Right renal cortex interstitium (tissue), 3 donors: ENCODE results near the gene CMYA5. TPM values are rescaled to one million over a fixed set of nuclear protein-coding genes. Genes with fewer than 3 reads are reported as not detected.
"Not testable (repeated sequence)": the region's sequence is repeated elsewhere in the genome, so short reads cannot be mapped to it uniquely, and the experiment has no call there.

Experiments
- DNase-seq, 3 donors: peaks; one replicate each; pipeline ENCODE4 v3.0.0-alpha.2; 2013; ENCODE audit warnings: low read depth in 3 of 3, low spot score in 2 of 3
- polyA plus RNA-seq, 3 donors: library from polyadenylated mRNA; unstranded; fragments of 120-200 nt; gene quantifications; one replicate each; pipeline ENCODE4 v1.2.1, GENCODE V29; 2013; ENCODE audit not compliant: insufficient read length in 3 of 3

Gene CMYA5
- polyA plus RNA-seq, 3 donors: 14.0 to 18.8 (median 17.0) TPM

DNA sequence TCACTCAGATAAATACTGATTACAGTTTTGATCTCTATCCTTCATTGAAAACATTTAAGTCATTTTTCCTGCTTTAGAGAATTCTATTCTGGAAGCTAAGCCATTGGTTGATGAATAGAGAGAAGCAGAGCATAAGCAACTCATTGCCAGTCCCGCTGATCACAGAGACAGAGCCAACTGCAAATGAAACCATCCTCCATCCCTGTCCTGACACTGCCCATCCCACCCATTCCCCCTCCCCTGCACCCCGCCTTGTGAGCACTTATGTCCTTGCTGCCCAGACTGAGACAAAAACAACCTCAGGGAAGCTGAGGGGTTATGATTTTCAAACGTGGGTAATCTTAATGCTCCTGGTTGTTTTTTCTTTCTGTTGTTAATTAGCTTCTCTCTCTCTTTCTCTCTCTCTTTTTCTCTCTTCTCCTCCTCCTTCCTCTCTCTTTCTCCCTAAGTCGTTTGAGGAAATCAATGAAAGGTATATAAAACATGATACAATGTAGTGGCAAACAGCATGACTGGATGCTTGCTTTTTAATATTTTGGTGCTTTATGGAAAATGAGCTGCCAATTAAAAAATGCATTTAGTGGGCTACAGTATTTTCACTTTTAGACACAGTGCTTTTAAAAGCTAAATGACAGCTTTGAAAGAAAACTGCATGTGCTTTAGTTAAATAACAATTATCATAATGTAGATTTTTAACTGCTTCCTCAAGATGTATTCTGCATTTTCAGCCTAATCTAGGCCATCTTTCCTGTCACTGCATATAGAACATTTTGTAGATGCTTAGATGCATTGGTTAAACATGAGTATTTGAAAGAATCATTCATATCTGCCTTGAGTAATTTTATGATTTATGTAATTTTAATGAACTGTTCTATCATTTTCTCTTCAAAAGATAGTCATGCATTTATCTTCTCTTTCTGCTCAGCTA is 57.3 kb downstream of the CMYA5 start:
- DNase-seq: no peak

DNA sequence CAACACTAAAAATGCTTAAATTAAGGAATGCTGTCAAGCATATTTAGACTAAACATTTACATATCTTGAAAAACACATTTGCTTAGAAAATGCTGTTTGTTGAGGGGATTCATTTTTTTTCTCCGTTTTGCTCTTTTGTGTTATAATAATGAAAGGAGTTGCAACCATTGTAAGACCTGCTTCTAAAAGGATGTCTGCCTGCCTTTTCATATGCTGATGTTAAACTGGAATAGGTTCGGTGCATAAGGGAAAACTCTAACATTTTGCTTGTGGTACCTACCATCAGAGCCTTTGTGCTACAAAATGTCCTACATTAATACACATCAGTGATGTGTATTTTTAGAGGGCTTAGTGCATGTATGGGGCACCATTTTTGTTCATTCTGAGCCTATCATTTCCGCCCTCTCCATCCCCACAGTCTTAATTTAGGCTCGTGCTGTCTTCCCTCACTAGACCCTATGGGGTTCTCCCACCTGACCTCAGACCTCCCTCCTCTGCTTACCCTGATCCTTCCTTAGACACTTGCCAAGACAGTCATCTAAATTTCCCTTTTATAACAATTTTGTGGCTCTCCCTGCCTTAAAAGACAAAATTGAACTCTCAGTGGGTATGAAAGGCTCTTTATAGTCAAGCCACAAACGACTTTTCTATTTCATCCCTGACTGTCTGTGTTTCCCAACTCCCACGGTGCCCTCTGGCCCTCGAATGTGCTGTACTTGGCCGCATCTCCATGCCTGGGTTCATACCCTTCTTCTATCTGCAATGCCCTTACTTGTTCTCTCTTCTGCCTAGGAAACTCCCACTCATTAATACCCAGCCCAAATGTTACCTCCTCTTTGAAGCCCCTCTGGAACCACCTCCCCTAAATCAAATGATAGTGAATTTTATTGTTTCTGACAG is 61.2 kb downstream of the CMYA5 start:
- no peak for DNase-seq

DNA sequence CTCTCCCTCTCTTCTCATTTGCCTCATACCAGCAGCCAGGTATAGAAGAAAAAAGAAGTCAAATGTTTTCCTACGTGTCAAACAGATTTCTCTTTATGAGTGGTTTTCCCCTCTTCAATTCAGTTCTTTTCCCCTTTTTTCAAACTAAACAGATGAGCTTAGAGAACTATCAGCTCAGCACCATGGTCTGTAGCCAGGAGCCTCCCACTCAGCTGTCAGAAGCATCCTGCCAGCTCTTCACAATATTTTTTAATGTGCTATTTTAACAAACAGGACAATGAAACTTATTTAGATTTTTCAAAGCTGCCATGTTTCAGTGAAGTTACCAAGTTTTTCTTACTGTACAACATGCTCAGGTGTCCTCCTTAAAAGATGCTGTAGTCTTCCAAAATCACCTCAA is 63.5 kb downstream of the CMYA5 start:
- DNase-seq: no peak

DNA sequence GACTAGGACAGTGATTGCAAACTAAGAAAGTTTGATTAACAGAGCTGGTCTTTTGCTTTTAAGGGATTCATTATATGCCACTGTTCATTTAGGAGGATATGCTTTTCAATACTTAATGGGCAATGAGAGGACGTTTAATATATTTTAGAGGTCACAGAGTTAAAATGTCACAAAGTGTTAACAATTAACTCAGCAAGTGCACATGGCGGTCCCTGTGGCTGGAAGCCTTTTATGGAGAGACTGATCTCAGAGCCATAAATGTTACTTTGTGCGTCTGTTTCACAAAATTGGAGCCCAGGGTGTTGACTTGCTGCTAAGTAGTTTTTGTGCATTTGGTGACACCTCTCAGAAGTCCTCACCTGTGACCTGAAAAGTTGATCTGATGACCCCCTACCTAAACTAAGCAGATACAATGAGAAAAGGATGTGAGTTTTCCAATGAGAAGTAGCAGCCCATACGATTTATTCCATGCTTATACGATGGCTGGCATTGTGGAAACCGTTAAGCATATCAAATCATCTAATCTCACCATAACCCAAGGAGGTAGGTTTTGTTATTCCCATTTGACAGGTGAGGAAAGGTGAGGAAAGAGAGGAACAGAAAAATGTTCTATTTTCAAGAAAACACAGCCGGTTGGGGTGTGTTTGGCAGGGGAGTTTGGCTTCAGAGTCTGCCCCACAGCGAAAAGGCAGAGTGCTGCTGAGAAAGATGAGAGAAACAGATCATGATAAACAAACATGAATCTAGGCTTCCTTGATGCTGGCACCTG is 64.4 kb downstream of the CMYA5 start:
- no peak for DNase-seq

DNA sequence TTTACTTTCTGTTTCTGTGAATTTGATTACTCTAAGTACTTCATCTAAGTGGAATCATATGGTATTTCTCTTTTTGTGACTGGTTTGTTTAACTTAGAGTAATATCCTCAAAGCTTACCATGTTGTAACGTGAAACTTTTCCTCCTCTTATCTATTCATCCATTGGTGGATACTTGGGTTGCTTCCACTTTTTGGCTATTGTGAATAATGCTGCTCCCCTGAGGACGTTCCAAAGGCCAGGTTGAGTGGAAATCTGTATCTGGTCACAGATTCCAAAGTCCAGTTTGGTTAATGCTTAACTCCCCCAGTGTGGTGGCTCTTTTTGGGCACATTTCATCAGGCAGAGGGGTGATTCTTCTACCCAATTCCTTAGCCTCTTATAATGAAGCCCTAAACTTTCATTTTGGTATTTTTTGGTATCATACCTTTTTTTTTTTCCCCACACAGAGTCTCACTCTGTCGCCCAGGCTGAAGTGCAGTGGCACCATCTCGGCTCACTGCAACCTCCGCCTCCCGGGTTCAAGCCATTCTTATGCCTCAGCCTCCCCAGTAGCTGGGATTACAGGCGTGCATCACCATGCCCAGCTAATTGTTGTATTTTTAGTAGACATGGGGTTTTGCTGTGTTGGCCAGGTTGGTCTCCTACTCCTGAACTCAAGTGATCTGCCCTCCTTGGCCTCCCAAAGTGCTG is 65.4 kb downstream of the CMYA5 start:
- no peak for DNase-seq

DNA sequence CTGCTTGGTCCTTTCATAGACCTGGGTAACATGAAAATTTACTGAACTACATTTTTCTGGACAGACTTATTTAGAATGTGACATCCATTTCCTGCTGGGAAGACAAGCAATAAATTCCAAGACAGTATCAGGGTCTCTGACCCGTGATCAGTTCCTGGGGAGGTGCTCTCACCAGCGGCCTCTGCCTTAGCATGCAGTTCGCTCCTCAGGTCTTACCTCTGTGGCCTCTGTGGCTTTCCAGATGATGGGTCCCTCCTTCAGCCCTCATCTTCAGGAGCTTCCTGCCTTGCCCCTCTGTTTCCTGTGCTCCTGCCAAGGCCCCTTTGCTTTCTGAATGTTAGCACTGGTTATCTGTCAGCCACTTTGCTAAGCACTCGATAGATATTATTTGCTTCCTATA is 66.4 kb downstream of the CMYA5 start:
- DNase-seq: no peak

DNA sequence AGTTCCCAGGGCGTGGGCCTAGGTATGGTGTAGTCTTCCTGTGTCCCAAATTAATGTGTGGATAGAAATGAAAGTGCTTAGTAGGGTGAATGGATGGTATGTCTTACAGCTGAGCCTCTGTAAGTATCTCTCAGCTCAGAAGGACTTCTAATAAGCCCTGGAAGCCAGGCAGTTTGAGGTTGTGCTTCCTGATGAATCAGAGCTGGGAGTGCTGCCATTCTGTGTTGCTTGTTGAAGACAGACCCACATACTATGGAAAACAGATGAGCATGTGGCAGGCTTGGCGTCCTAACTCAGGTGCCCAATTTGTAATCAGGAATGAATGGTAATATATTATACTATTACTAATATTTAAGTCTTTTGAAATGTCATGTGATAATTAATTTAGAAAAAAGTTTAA is 69.8 kb downstream of the CMYA5 start:
- no peak for DNase-seq

DNA sequence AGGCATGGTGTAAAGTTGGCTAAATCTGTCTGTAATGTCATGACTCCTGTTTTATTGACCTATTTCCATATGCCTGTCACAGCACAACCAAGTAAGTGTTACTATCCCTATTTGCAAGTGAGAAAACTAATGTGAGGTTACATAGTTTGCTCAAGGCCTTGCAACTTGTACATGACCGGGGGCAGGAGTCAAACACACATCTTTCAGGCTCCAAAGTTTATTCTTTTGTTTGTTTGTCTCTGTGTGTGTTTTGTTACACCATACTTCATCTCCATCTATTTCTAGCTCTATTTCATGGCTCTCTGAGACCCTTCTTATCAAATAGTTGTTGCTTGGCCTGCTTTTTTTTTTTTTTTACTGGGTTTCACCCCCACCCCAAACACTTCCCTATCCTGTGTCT is 70.2 kb downstream of the CMYA5 start:
- no peak for DNase-seq

DNA sequence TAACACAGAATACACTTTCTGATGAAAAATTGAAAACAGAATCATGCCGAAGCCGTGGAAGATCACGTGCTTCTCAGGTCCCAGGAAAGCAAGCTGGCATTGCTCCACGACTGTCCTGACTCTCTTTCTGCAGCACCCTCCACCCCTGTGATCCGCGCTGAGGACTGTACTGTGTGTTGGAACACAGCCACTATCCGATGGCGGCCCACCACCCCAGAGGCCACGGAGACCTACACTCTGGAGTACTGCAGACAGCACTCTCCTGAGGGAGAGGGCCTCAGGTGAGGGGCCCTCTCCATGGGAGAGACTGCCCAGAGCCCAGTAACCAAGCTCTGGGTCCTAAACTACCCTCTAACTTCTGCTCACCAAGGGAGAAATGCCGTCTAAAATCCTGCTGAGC is 73.3 kb downstream of the CMYA5 start:
- no peak for DNase-seq

DNA sequence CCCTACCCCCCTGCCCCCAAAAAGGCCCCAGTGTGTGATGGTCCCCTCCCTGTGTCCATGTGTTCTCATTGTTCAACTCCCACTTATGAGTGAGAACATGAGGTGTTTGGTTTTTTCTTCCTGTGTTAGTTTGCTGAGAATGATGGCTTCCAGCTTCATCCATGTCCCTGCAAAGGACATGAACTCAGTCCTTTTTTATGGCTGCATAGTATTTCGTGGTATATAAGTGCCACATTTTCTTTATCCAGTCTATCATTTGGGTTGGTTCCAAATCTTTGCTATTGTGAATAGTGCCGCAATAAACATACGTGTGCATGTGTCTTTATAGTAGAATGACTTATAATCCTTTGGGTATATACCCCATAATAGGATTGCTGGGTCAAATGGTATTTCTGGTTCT is 74.5 kb downstream of the CMYA5 start:
- DNase-seq: not testable (repeated sequence)

DNA sequence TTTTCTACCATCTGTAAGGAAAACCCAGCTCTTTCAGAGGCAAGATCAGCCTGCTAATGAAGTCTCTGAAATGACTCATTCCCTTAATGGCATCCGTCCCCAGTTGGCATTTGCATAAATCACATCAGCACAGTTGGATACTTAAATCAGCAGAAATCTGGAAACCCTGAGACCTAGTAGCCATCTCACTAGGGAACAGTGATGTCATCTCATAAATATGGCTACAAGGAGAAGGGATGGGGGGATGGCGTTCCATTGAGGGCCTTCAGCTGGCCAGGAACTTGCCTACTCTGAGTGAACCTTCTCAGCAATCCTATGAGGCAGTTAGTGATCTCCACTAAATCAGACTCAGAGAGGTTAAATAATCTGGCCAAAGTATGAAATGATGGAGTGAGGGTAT is 81.8 kb downstream of the CMYA5 start:
- DNase-seq: no peak

DNA sequence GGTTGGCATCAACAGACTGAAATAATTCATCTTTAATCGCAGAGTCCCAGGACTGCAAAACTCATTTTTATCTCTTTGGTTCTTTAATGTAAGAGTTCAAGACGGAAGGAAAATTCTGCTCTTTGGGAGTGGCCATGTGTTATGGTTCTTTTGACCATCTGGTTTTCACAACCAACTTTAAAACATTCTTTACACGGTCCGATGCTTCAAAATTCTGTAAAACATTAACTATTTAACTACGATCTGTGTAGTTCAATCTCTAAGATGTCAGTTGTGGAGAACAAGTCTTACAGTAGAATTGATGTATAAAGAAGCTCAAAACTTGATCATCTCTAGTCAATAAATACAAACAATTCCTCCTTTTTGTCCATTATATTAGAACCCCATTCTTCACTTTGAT is 83.0 kb downstream of the CMYA5 start:
- DNase-seq: no peak

DNA sequence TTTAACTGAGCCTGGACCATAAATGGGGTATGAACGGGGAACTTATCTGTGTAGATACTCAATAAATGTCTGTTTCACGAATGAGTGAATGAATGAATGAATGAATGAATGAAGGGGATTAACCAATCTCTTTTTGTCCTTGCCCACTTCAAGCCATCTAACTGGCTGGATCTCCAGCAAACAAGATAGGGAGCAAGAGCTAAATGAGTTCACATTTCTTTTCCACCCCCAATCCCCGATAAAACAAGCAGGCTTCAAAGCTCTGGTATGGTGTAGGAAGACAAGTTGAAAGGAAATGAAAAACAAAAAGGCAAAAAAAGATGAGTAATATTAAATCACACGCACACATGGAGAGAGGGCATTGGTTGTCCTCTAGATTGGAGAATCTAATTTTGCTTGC is 84.0 kb downstream of the CMYA5 start:
- DNase-seq: no peak

DNA sequence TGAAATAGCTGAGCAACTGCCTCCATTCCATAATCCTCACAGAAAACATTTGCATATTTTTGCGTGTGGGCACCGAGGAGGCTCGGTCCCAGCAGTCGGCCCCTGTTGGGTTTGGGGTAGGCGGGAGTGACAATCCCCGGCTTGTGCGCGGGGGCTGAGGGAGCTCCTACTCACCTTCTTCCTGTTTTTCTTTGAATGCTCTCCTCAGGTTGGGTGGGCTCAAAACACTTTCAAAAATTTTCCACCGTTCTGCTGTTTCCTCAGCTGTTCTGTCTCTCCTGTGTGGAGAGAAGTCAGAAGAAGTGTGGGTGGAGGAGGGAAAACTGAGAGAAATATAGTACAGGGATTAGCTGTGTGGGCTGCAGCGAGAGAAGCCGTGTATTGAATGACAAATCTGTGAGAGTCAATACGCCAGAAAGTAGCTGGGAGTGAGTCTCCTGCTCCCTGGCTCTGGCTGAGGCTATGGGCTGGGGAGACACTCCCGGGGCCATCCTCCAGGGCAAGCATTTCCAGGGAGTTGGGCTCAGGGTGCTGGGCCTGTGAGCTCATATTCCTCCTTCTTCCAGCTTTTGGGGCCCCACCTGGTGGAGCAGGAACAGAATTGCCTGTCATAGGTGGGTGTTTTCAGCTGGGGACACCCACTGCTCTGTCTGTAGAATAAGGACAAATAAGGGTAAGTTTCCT is 84.7 kb downstream of the CMYA5 start:
- no peak for DNase-seq

DNA sequence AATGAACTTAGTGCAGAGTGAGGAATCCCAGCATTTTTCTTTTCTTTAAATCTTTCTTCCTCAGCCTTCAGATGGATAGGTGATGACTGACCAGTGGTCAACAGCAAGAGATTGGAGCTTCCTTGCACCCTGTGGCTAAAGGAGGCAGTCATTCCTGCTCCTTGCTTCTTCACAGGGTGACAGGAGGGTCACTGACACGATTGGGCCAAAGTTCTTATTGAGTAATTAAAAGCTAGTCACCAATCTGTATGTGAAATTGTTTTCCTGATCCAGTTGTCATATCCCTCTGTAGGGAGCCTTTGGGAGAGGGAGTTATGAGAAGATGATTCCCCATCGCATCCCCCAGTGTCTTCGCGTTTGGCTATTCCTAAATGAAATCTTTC is 85.2 kb downstream of the CMYA5 start:
- no peak for DNase-seq

DNA sequence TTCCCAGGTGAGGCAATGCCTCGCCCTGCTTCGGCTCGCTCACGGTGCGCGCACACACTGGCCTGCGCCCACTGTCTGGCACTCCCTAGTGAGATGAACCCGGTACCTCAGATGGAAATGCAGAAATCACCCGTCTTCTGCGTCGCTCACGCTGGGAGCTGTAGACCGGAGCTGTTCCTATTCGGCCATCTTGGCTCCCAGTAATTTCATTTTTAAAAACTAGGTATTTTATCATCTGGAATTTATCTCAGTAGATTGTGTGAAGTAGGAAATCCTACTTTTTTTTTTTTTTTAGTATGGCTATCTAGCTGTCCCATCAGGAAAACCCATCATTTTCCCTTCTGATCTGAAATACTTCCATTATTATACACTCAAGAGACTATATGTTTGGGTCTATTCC is 95.1 kb downstream of the CMYA5 start:
- DNase-seq: not testable (repeated sequence)

DNA sequence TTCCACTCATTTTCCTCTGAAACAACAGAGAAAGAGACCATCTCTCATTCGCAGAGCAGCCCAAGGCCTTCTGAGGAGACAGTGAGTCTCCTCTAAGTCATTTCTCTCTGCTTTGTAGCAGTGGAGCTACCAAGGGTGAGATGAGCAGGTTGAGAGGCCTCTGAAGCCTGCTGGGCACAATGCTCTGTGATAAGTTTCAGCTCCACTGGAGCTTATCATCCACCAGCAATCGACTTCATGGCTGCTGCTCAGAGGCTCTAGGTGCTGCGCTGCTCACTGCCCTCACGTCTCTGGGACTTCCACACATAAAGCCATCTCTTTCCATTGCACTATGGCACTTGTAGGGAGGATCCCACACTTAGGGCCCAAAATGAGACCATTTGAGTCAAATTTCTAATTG is 96.3 kb downstream of the CMYA5 start:
- no peak for DNase-seq

DNA sequence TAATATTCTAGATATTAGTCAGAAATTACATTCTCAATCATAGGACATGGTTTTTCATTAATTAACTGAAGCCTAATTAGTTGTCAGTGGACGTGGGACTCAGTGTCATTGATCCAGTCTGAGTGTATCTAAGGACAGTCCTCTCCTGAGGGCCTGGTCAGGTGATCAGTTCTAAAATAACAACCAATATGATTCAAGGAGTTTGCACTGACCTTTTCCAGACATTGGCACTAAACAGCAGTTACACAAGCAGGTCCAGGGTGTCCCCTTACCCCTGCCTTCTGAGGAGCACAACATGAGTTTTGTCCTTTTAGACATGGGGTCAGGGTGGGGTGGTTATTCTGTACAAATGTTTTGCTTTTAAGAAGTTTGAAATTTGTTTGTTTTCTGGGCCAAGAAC is 97.8 kb downstream of the CMYA5 start:
- DNase-seq: no peak

DNA sequence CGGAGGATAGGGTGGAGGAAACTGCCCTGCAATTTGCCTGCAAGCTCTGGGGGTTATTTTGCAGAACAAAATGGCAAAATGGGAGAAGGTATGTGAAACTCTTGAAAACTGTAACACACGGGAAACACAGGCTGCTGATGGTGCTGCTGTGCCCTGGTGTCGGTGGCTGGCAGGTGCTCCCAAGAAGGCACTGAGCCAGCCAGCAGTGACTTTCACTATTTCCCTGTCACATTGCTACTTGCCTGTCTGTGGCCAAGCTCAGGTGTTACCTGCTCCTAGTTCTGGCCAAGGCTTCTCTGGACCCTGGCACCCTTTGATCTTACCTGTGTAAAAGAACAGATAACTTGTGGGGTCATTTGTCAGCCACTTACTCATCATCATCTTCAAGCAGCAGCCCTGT is 102.2 kb downstream of the CMYA5 start:
- no peak for DNase-seq

DNA sequence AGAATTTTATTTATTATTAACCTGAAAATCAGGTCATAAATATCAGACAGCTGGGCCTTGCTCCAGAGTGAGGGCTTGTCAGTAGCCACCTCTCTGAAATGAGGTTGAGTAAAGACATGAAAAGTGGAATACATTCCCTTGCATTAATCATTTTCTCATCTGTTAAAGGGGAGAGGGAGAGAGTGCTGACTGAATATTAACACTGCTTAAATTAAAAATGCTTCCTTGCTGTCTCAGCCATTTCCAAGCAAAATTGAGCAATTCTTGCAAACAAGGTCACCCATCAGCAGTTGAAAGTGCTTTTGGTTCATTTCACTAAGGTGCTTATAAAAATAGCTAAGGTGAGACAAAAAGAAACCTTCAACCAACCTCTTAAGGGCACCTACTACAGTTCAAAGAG is 102.8 kb downstream of the CMYA5 start:
- no peak for DNase-seq
